Measurements from ENCODE around the gene KCNJ16.

KCNJ16 gene

DNA sequence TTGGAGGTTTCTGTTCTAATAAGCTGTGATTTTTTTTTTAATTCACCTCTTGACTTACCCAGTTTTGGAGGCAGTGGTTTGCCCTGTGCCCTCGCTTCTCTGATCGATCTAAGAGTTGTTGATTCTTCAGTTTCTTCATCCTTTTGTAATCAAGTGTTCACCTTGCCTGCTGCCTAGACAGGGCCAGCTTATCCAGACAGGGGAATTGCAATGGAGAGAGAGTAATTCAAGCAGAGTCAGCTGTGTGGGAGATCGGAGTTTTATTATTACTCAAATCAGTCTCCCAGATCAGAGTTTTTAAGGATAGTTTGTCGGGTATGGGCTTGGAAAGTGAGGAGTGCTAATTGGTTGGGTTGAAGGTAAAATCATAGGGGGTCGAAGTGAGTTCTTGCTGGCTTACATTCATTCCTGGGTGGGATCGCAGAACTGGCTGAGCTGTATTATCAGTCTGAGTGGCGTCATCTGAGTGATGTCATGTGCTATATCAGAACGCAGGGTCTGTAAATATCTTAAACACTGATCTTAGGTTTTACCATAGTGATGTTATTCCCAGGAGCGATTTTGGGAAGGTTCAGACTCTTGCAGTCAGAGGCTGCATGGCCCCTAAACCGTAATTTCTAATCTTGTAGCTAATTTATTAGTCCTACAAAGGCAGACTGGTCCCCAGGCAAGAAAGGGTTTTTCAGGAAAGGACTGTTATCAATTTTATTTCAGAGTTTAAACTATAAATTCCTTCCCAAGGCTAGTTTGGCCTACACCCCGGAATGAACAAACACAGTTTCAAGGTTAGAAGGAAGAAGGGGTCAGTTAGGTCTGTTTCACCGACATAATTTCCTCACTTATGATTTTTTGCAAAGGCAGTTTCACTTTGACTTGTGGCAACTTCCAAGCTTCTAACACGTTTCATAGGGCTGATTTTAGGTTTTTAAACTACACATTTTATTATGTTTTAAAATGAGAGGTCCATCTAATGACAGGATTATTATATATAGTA is 21.5 kb upstream of the KCNJ16 start:
- Histone ChIP-seq H3K9me3 (replicated peaks in 1 of 2; ENCODE audit: control insufficient read depth in 2 of 2, insufficient read depth in 1 of 2, low read depth in 1 of 2, low read length in 2 of 2) (no peaks in the 10 kb centered on the region), H3K23ac (ENCODE audit: low read depth, low read length, poor library complexity) (no peak overlapping the region), H3K79me1 (ENCODE audit: low read depth, low read length) (no peaks in the 10 kb centered on the region), H3K27ac (replicated peaks; ENCODE audit: low read length) (no peak overlapping the region), H3K4me3 (ENCODE audit: low read length in 2 of 2) (no peak overlapping the region), H3K36me3 (replicated peaks in 1 of 2; ENCODE audit: control insufficient read depth in 2 of 2, insufficient read depth in 2 of 2, low read length in 2 of 2) (no peaks in the 10 kb centered on the region), H3K4me1 (ENCODE audit: control insufficient read depth in 2 of 2, insufficient read depth in 1 of 2, low read depth in 1 of 2, low read length in 2 of 2) (no peaks in the 10 kb centered on the region), H2BK12ac (ENCODE audit: low read length) (no peak overlapping the region), H4K8ac (ENCODE audit: low read depth, low read length) (no peak overlapping the region), H3K27me3 (ENCODE audit: control insufficient read depth in 3 of 3, insufficient read depth in 3 of 3, low read depth in 1 of 3, low read length in 3 of 3) (no peaks in the 10 kb centered on the region), H3K14ac (ENCODE audit: low read length) (no peak overlapping the region), H2BK5ac (ENCODE audit: low read length) (no peak overlapping the region), H3K4me2 (ENCODE audit: insufficient read depth, low read length, poor library complexity, severe bottlenecking) (no peak overlapping the region), H2BK15ac (ENCODE audit: low read length) (no peak overlapping the region), H4K91ac (ENCODE audit: low read depth, low read length, poor library complexity) (no peak overlapping the region), H2BK120ac (ENCODE audit: low read depth, low read length) (no peak overlapping the region), H2AFZ (ENCODE audit: low read length) (peak overlapping the region; percentile 11), H3K18ac (ENCODE audit: low read length) (no peak overlapping the region), H2AK5ac (ENCODE audit: low read depth, low read length) (no peak overlapping the region), H3K4ac (ENCODE audit: low read length) (no peak overlapping the region), H3K9ac (ENCODE audit: low read depth, low read length, poor library complexity) (no peak overlapping the region)
- no CpG with 5 or more reads among the region's 13 CpGs for WGBS, 2 donors (ENCODE audit: extremely low coverage in 2 of 2, insufficient read length in 2 of 2, insufficient replicate concordance in 1 of 2)
- DNase-seq (ENCODE audit: low spot score), result no peak

DNA sequence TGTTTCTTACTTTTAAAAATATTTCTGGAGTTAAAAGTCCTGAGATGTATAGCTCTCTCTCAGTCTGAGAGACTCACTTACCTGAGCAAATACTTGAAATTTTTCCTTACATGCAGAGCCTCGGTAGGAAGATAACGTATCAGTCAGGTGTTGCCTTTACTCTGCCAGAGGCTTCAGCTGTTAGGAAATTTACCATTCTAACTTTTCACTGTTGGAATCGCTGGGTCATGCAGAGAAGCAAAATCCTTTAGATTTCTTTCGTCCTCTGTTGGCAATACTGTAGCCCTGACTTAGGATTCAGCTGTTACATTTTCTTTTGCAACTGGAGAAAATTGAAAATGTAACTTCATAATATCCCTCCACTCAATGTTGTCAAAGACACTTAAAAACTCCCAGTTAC is 20.0 kb upstream of the KCNJ16 start:
- no peak overlapping the region for H3K27ac ChIP-seq (replicated peaks; ENCODE audit: low read length)
- no peak for DNase-seq (ENCODE audit: low spot score)
- H3K18ac ChIP-seq (ENCODE audit: low read length), result no peak overlapping the region
- no peak overlapping the region for H2AK5ac ChIP-seq (ENCODE audit: low read depth, low read length)
- H3K4me1 ChIP-seq (ENCODE audit: control insufficient read depth in 2 of 2, insufficient read depth in 1 of 2, low read depth in 1 of 2, low read length in 2 of 2), result no peaks in the 10 kb centered on the region
- H3K4me2 ChIP-seq (ENCODE audit: insufficient read depth, low read length, poor library complexity, severe bottlenecking), result no peak overlapping the region
- H2BK5ac ChIP-seq (ENCODE audit: low read length), result no peak overlapping the region
- no peak overlapping the region for H3K4me3 ChIP-seq (ENCODE audit: low read length in 2 of 2)
- no peak overlapping the region for H3K9ac ChIP-seq (ENCODE audit: low read depth, low read length, poor library complexity)
- no peaks in the 10 kb centered on the region for H3K79me1 ChIP-seq (ENCODE audit: low read depth, low read length)
- H3K9me3 ChIP-seq (replicated peaks in 1 of 2; ENCODE audit: control insufficient read depth in 2 of 2, insufficient read depth in 1 of 2, low read depth in 1 of 2, low read length in 2 of 2), result no peaks in the 10 kb centered on the region
- no peak overlapping the region for H3K23ac ChIP-seq (ENCODE audit: low read depth, low read length, poor library complexity)
- H2BK12ac ChIP-seq (ENCODE audit: low read length), result no peak overlapping the region
- H4K8ac ChIP-seq (ENCODE audit: low read depth, low read length), result no peak overlapping the region
- H3K27me3 ChIP-seq (ENCODE audit: control insufficient read depth in 3 of 3, insufficient read depth in 3 of 3, low read depth in 1 of 3, low read length in 3 of 3), result no peaks in the 10 kb centered on the region
- H2AFZ ChIP-seq (ENCODE audit: low read length), result peak overlapping the region; percentile 6
- no peak overlapping the region for H3K4ac ChIP-seq (ENCODE audit: low read length)
- no CpG with 5 or more reads among the region's 4 CpGs for WGBS, 2 donors (ENCODE audit: extremely low coverage in 2 of 2, insufficient read length in 2 of 2, insufficient replicate concordance in 1 of 2)
- H4K91ac ChIP-seq (ENCODE audit: low read depth, low read length, poor library complexity), result no peak overlapping the region
- no peak overlapping the region for H3K14ac ChIP-seq (ENCODE audit: low read length)
- no peak overlapping the region for H2BK120ac ChIP-seq (ENCODE audit: low read depth, low read length)
- no peaks in the 10 kb centered on the region for H3K36me3 ChIP-seq (replicated peaks in 1 of 2; ENCODE audit: control insufficient read depth in 2 of 2, insufficient read depth in 2 of 2, low read length in 2 of 2)
- H2BK15ac ChIP-seq (ENCODE audit: low read length), result no peak overlapping the region

DNA sequence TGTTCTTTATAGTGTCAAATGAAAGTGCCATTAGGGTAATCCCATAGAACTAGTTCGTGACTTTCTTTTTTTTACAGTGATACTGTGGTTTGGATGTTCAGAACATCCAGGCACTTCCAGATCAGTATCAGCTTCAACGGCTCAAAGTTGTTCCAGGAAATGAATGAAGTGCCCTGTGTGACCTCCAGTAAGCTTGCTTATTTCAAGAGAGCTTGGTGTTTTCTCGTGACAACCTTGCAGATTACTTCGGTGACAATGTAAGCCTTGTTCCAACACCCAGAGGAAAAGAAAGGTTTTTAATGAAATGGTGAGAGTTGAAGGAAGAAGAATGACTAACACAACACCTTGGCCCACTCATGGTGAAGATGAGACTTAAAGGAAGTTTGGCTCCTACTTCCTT is 16.0 kb upstream of the KCNJ16 start:
- Histone ChIP-seq H4K8ac (ENCODE audit: low read depth, low read length) (no peak overlapping the region), H2BK12ac (ENCODE audit: low read length) (no peak overlapping the region), H2AK5ac (ENCODE audit: low read depth, low read length) (no peak overlapping the region), H3K4me2 (ENCODE audit: insufficient read depth, low read length, poor library complexity, severe bottlenecking) (no peak overlapping the region), H2BK5ac (ENCODE audit: low read length) (no peak overlapping the region), H2AFZ (ENCODE audit: low read length) (no peak overlapping the region), H2BK15ac (ENCODE audit: low read length) (no peak overlapping the region), H3K4ac (ENCODE audit: low read length) (no peak overlapping the region), H3K36me3 (replicated peaks in 1 of 2; ENCODE audit: control insufficient read depth in 2 of 2, insufficient read depth in 2 of 2, low read length in 2 of 2) (no peaks in the 10 kb centered on the region), H3K79me1 (ENCODE audit: low read depth, low read length) (no peaks in the 10 kb centered on the region), H3K23ac (ENCODE audit: low read depth, low read length, poor library complexity) (no peak overlapping the region), H3K9ac (ENCODE audit: low read depth, low read length, poor library complexity) (no peak overlapping the region), H3K18ac (ENCODE audit: low read length) (no peak overlapping the region), H3K9me3 (replicated peaks in 1 of 2; ENCODE audit: control insufficient read depth in 2 of 2, insufficient read depth in 1 of 2, low read depth in 1 of 2, low read length in 2 of 2) (no peaks in the 10 kb centered on the region), H2BK120ac (ENCODE audit: low read depth, low read length) (no peak overlapping the region), H3K4me1 (ENCODE audit: control insufficient read depth in 2 of 2, insufficient read depth in 1 of 2, low read depth in 1 of 2, low read length in 2 of 2) (no peaks in the 10 kb centered on the region), H4K91ac (ENCODE audit: low read depth, low read length, poor library complexity) (no peak overlapping the region), H3K27me3 (ENCODE audit: control insufficient read depth in 3 of 3, insufficient read depth in 3 of 3, low read depth in 1 of 3, low read length in 3 of 3) (no peaks in the 10 kb centered on the region), H3K27ac (replicated peaks; ENCODE audit: low read length) (no peak overlapping the region), H3K4me3 (ENCODE audit: low read length in 2 of 2) (no peak overlapping the region), H3K14ac (ENCODE audit: low read length) (no peak overlapping the region)
- no peak for DNase-seq (ENCODE audit: low spot score)
- WGBS, 2 donors (ENCODE audit: extremely low coverage in 2 of 2, insufficient read length in 2 of 2, insufficient replicate concordance in 1 of 2), result no CpG with 5 or more reads among the region's 4 CpGs

DNA sequence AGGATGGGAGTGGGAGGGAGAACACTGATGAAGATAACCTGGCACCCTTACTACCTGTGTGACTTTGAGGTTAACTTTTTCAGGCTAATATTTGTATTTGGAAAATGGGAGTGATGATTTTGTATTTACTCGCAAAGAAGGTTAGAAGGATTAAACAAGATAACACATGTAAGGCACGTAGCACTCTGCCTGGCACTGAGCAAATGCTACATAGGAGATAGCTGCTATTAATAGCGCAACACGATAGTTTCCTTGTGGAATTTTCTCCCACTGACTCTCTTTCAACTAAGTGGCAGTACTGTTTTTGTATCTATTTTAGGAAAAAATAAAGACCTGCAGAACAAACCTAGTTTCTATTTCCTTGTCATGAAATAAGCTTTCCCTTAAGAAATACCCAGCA is 15.4 kb upstream of the KCNJ16 start:
- Histone ChIP-seq H2BK12ac (ENCODE audit: low read length) (no peak overlapping the region), H3K4me2 (ENCODE audit: insufficient read depth, low read length, poor library complexity, severe bottlenecking) (no peak overlapping the region), H3K4me3 (ENCODE audit: low read length in 2 of 2) (no peak overlapping the region), H3K14ac (ENCODE audit: low read length) (no peak overlapping the region), H2AK5ac (ENCODE audit: low read depth, low read length) (no peak overlapping the region), H2BK5ac (ENCODE audit: low read length) (no peak overlapping the region), H3K79me1 (ENCODE audit: low read depth, low read length) (no peaks in the 10 kb centered on the region), H3K9ac (ENCODE audit: low read depth, low read length, poor library complexity) (no peak overlapping the region), H3K27me3 (ENCODE audit: control insufficient read depth in 3 of 3, insufficient read depth in 3 of 3, low read depth in 1 of 3, low read length in 3 of 3) (no peaks in the 10 kb centered on the region), H3K36me3 (replicated peaks in 1 of 2; ENCODE audit: control insufficient read depth in 2 of 2, insufficient read depth in 2 of 2, low read length in 2 of 2) (no peaks in the 10 kb centered on the region), H4K8ac (ENCODE audit: low read depth, low read length) (no peak overlapping the region), H3K18ac (ENCODE audit: low read length) (no peak overlapping the region), H2AFZ (ENCODE audit: low read length) (no peak overlapping the region), H3K4me1 (ENCODE audit: control insufficient read depth in 2 of 2, insufficient read depth in 1 of 2, low read depth in 1 of 2, low read length in 2 of 2) (no peaks in the 10 kb centered on the region), H4K91ac (ENCODE audit: low read depth, low read length, poor library complexity) (no peak overlapping the region), H3K27ac (replicated peaks; ENCODE audit: low read length) (no peak overlapping the region), H3K9me3 (replicated peaks in 1 of 2; ENCODE audit: control insufficient read depth in 2 of 2, insufficient read depth in 1 of 2, low read depth in 1 of 2, low read length in 2 of 2) (no peaks in the 10 kb centered on the region), H3K23ac (ENCODE audit: low read depth, low read length, poor library complexity) (no peak overlapping the region), H2BK15ac (ENCODE audit: low read length) (no peak overlapping the region), H2BK120ac (ENCODE audit: low read depth, low read length) (no peak overlapping the region), H3K4ac (ENCODE audit: low read length) (no peak overlapping the region)
- WGBS, 2 donors (ENCODE audit: extremely low coverage in 2 of 2, insufficient read length in 2 of 2, insufficient replicate concordance in 1 of 2), result 100% methylated on average over 1 of the region's 4 CpGs; no CpG with 5 or more reads in 1 of the 2 donors
- DNase-seq (ENCODE audit: low spot score), result no peak
